GM23338 (cell line): ENCODE data around the gene CYB5RL. TPM values are rescaled to one million over a fixed set of nuclear protein-coding genes. Genes with fewer than 3 reads are reported as not detected.

Source experiments
- ATAC-seq: fragments of 200-7000 bp; cut with Tn5 transposase; 3 replicates; pipeline ENCODE4 v1.9.1; 2020
- DNase-seq: peaks from one replicate; pipeline ENCODE4 v3.0.0-alpha.2; 2015; ENCODE audit warnings: low spot score
- H2AFZ ChIP-seq: fragments of 200-600 bp; sonication (generic); 2 replicates; pipeline ENCODE4 v1.8.0; 2016; ENCODE audit warnings: antibody characterized with exemption, mild to moderate bottlenecking, moderate library complexity
- H3F3A ChIP-seq: fragments of 200-600 bp; sonication (generic); replicated peaks from 2 replicates; pipeline ENCODE4 v1.8.0; 2017; ENCODE audit warnings: antibody characterized with exemption, mixed run types, low read depth
- H3K27ac ChIP-seq: fragments of 200-600 bp; sonication (generic); 2 replicates; pipeline ENCODE4 v1.6.1; 2016; ENCODE audit warnings: low read depth
- H3K27me3 ChIP-seq: fragments of 200-600 bp; sonication (generic); 2 replicates; pipeline ENCODE4 v1.8.0; 2016; ENCODE audit warnings: mild to moderate bottlenecking, mixed run types, moderate library complexity; ENCODE audit not compliant: insufficient read depth
- H3K36me3 ChIP-seq: fragments of 200-600 bp; sonication (generic); 2 replicates; pipeline ENCODE4 v1.8.0; 2016; ENCODE audit warnings: mild to moderate bottlenecking; ENCODE audit not compliant: insufficient read depth
- H3K4me1 ChIP-seq: fragments of 200-600 bp; sonication (generic); 2 replicates; pipeline ENCODE4 v1.8.0; 2016; ENCODE audit warnings: mild to moderate bottlenecking, moderate library complexity; ENCODE audit not compliant: insufficient read depth
- H3K4me2 ChIP-seq: fragments of 200-600 bp; sonication (generic); 2 replicates; pipeline ENCODE4 v1.7.1; 2017; ENCODE audit warnings: mixed run types
- H3K4me3 ChIP-seq: fragments of 200-600 bp; sonication (generic); 2 replicates; pipeline ENCODE4 v1.6.1; 2016; ENCODE audit warnings: mixed run types
- H3K79me2 ChIP-seq: fragments of 200-600 bp; sonication (generic); replicated peaks from 2 replicates; pipeline ENCODE4 v1.8.0; 2017; ENCODE audit warnings: mild to moderate bottlenecking; ENCODE audit not compliant: insufficient read depth
- H3K9me2 ChIP-seq: fragments of 200-600 bp; sonication (generic); 2 replicates; pipeline ENCODE4 v1.8.0; 2017; ENCODE audit not compliant: insufficient read depth
- H4K20me1 ChIP-seq: fragments of 200-600 bp; sonication (generic); replicated peaks from 2 replicates; pipeline ENCODE4 v1.8.0; 2017; ENCODE audit warnings: mild to moderate bottlenecking; ENCODE audit not compliant: insufficient read depth
- H3K27ac Mint-ChIP-seq: 2 replicates; pipeline ENCODE4 v1.8.0; 2020; ENCODE audit warnings: inconsistent platforms, mild to moderate bottlenecking, moderate library complexity, mixed read lengths
- H3K27me3 Mint-ChIP-seq: 3 replicates; pipeline ENCODE4 v1.8.0; 2022; ENCODE audit warnings: low read depth, mild to moderate bottlenecking, moderate library complexity, mixed read lengths, inconsistent platforms; ENCODE audit not compliant: insufficient read depth, poor library complexity
- H3K36me3 Mint-ChIP-seq: 3 replicates; pipeline ENCODE4 v1.8.0; 2021; ENCODE audit warnings: low read depth, mild to moderate bottlenecking, inconsistent platforms, moderate library complexity, mixed read lengths
- H3K4me1 Mint-ChIP-seq: 3 replicates; pipeline ENCODE4 v1.8.0; 2020; ENCODE audit warnings: mild to moderate bottlenecking, inconsistent platforms, mixed read lengths
- H3K4me3 Mint-ChIP-seq: 3 replicates; pipeline ENCODE4 v1.8.0; 2021; ENCODE audit warnings: moderate library complexity, mild to moderate bottlenecking, inconsistent platforms, mixed read lengths
- H3K9me3 Mint-ChIP-seq: 3 replicates; pipeline ENCODE4 v1.8.0; 2020; ENCODE audit warnings: moderate library complexity, mild to moderate bottlenecking, inconsistent platforms, mixed read lengths
- CREB1 ChIP-seq: fragments of 250-450 bp; sonication (Bioruptor Pico); IDR thresholded peaks from 2 replicates; pipeline ENCODE4 v1.5.0; 2020; ENCODE audit warnings: low read depth, mild to moderate bottlenecking, moderate library complexity
- CTCF ChIP-seq, 2 experiments: fragments of 200-600 bp in 1 of 2; sonication (generic) in 1 of 2; conservative IDR thresholded peaks; 2 replicates each; pipeline versions ENCODE4 v1.5.1 to v1.6.1; 2016 to 2017; ENCODE audit warnings: antibody characterized with exemption in 2 of 2, low read depth in 2 of 2, mild to moderate bottlenecking in 2 of 2, moderate library complexity in 1 of 2
- ETS1 ChIP-seq: IDR thresholded peaks from 2 replicates; pipeline ENCODE4 v1.6.1; 2016; ENCODE audit warnings: antibody characterized with exemption
- EZH2 ChIP-seq: fragments of 200-600 bp; sonication (generic); IDR thresholded peaks from one replicate; pipeline ENCODE4 v1.8.0; 2017; ENCODE audit warnings: antibody characterized with exemption, mild to moderate bottlenecking, low read depth; ENCODE audit not compliant: unreplicated experiment
- EZH2phosphoT487 ChIP-seq: fragments of 200-600 bp; sonication (generic); IDR thresholded peaks from one replicate; pipeline ENCODE4 v1.8.1; 2018; ENCODE audit warnings: antibody characterized with exemption; ENCODE audit not compliant: unreplicated experiment
- JUNB ChIP-seq: IDR thresholded peaks from one replicate; pipeline ENCODE4 v1.6.1; 2016; ENCODE audit warnings: antibody characterized with exemption; ENCODE audit not compliant: unreplicated experiment
- POLR2AphosphoS5 ChIP-seq: IDR thresholded peaks from 2 replicates; pipeline ENCODE4 v1.6.1; 2016; ENCODE audit warnings: antibody characterized with exemption, low read depth
- REST ChIP-seq: IDR thresholded peaks from one replicate; pipeline ENCODE4 v1.6.1; 2018; ENCODE audit warnings: antibody characterized with exemption; ENCODE audit not compliant: unreplicated experiment
- STAT1 ChIP-seq: IDR thresholded peaks from one replicate; pipeline ENCODE4 v1.6.1; 2016; ENCODE audit warnings: antibody characterized with exemption; ENCODE audit not compliant: unreplicated experiment
- ZNF114 ChIP-seq: fragments of 250-450 bp; sonication (Bioruptor Pico); IDR thresholded peaks from 2 replicates; pipeline ENCODE4 v1.5.0; 2020; ENCODE audit warnings: mild to moderate bottlenecking, moderate library complexity
- ZNF331 ChIP-seq: fragments of 250-450 bp; sonication (Bioruptor Pico); IDR thresholded peaks from 2 replicates; pipeline ENCODE4 v1.5.0; 2020; ENCODE audit warnings: low read depth, mild to moderate bottlenecking, moderate library complexity
- polyA plus RNA-seq: library from polyadenylated mRNA; unstranded; fragments of >200 nt; fragmentation: Nextera tagmentation; extraction: Ambion mirVana; gene quantifications from 2 replicates; pipeline ENCODE4 v1.2.1, GENCODE V29; 2016
- total RNA-seq: library from RNA; depleted of rRNA; stranded (reverse); fragments of >200 nt; shearing (Covaris generic); gene quantifications from 2 replicates; pipeline ENCODE4 v1.2.3, GENCODE V29; 2014

Gene CYB5RL
- total and polyA plus RNA-seq, 2 experiments from 2014 or later = 5.9 to 11.5 TPM

GRCh38 chr1:54239035-54239383, 39.2 kb upstream of the CYB5RL start:
- Histone ChIP-seq H3K79me2 (no peaks in the 10 kb centered on the region), H3F3A (0 out of 2 replicates have a peak, but pooled peaks cover 6% of the 10 kb centered on the region), H3K4me1 (no peaks in the 10 kb centered on the region), H3K36me3 (peaks cover 11% of the 10 kb centered on the region), H3K9me2 (no peaks in the 10 kb centered on the region), H3K27ac (no peak overlapping the region), H3K4me3 (no peak overlapping the region), H3K27me3 (no peaks in the 10 kb centered on the region), H3K4me2 (no peak overlapping the region), H2AFZ (no peak overlapping the region), H4K20me1 (no peaks in the 10 kb centered on the region; the same call in 1 of the 2 replicates)
- Mint-ChIP-seq H3K27me3 (peaks cover 6% of the 10 kb centered on the region), H3K9me3 (peaks cover 7% of the 10 kb centered on the region), H3K36me3 (peaks cover 70% of the 10 kb centered on the region), H3K4me1 (no peaks in the 10 kb centered on the region), H3K4me3 (no peak overlapping the region), H3K27ac (no peak overlapping the region)
- TF ChIP-seq EZH2 (no peak), JUNB (no peak), ZNF114 (no peak), STAT1 (no peak), CREB1 (CRISPR knock-in tag) (no peak), POLR2AphosphoS5 (no peak)
- DNase-seq (no peak), ATAC-seq (no peak)

GRCh38 chr1:54238353-54239034, 38.7 kb upstream of the CYB5RL start:
- TF ChIP-seq EZH2phosphoT487 = no peak

GRCh38 chr1:54237586-54237985, 37.8 kb upstream of the CYB5RL start:
- H3F3A ChIP-seq = 0 out of 2 replicates have a peak, but pooled peaks cover 6% of the 10 kb centered on the region
- Mint-ChIP-seq H3K27me3 (peaks cover 6% of the 10 kb centered on the region), H3K9me3 (peaks cover 12% of the 10 kb centered on the region), H3K4me3 (no peak overlapping the region), H3K27ac (no peak overlapping the region), H3K4me1 (no peaks in the 10 kb centered on the region), H3K36me3 (peaks cover 69% of the 10 kb centered on the region)
- H2AFZ ChIP-seq = no peak overlapping the region
- no peak overlapping the region for H3K27ac ChIP-seq
- no peaks in the 10 kb centered on the region for H3K4me1 ChIP-seq
- no peaks in the 10 kb centered on the region for H3K27me3 ChIP-seq
- H3K4me2 ChIP-seq = no peak overlapping the region
- H3K36me3 ChIP-seq = peaks cover 9% of the 10 kb centered on the region
- no peak for DNase-seq
- H4K20me1 ChIP-seq = no peaks in the 10 kb centered on the region; the same call in 1 of the 2 replicates
- no peaks in the 10 kb centered on the region for H3K9me2 ChIP-seq
- ATAC-seq = no peak
- no peak overlapping the region for H3K4me3 ChIP-seq
- no peaks in the 10 kb centered on the region for H3K79me2 ChIP-seq
- no peak for TF ChIP-seq ZNF331 (CRISPR knock-in tag)
- no peak for TF ChIP-seq CTCF (conservative IDR thresholded peaks at IDR 0.05; ENCODE audit: low read depth in 2 of 2)
- TF ChIP-seq EZH2phosphoT487 = no peak
- TF ChIP-seq EZH2 = no peak
- TF ChIP-seq ZNF114 = no peak
- TF ChIP-seq ETS1 = no peak
- no peak for TF ChIP-seq REST
- TF ChIP-seq POLR2AphosphoS5 = no peak
- no peak for TF ChIP-seq CREB1 (CRISPR knock-in tag)
- TF ChIP-seq STAT1 = no peak

More at GRCh38 chr1:54238353-54239034, 38.7 kb upstream of the CYB5RL start:
- H4K20me1 ChIP-seq = no peaks in the 10 kb centered on the region; the same call in 1 of the 2 replicates
- peaks cover 11% of the 10 kb centered on the region for H3K36me3 ChIP-seq
- H3F3A ChIP-seq = 0 out of 2 replicates have a peak, but pooled peaks cover 6% of the 10 kb centered on the region
- H3K27ac ChIP-seq = no peak overlapping the region
- H3K4me2 ChIP-seq = no peak overlapping the region
- peaks cover 7% of the 10 kb centered on the region for H3K9me3 Mint-ChIP-seq
- no peaks in the 10 kb centered on the region for H3K27me3 ChIP-seq
- H3K36me3 Mint-ChIP-seq = peaks cover 67% of the 10 kb centered on the region
- H2AFZ ChIP-seq = no peak overlapping the region
- no peaks in the 10 kb centered on the region for H3K4me1 Mint-ChIP-seq
- H3K9me2 ChIP-seq = no peaks in the 10 kb centered on the region
- no peak overlapping the region for H3K4me3 Mint-ChIP-seq
- H3K79me2 ChIP-seq = no peaks in the 10 kb centered on the region
- peaks cover 6% of the 10 kb centered on the region for H3K27me3 Mint-ChIP-seq
- no peak overlapping the region for H3K4me3 ChIP-seq
- H3K4me1 ChIP-seq = no peaks in the 10 kb centered on the region
- DNase-seq (no peak), ATAC-seq (no peak)
- H3K27ac Mint-ChIP-seq = no peak overlapping the region
